ENCODE results near the gene M1AP. TPM values are rescaled to one million over a fixed set of nuclear protein-coding genes. Genes with fewer than 3 reads are reported as not detected.

M1AP gene
- total and polyA plus RNA-seq, 5 donors from 2014 or later: not detected

- peaks cover 0 to 5% (median 0%) of the 10 kb centered on the region in 4 donors for H3K4me1 Mint-ChIP-seq
- DNase-seq (no peak), ATAC-seq (ENCODE audit: low read depth in 2 of 2) (no peak)
- H3K27ac ChIP-seq (ENCODE audit: insufficient read depth, low read length, poor library complexity, severe bottlenecking): no peak overlapping the region
- no peaks in the 10 kb centered on the region for H3K4me1 ChIP-seq (ENCODE audit: control insufficient read depth, insufficient read depth, low read length, poor library complexity, severe bottlenecking)
- no peaks in the 10 kb centered on the region for H3K36me3 ChIP-seq (ENCODE audit: control insufficient read depth, insufficient read depth, low read length)
- no peak overlapping the region for H3K4me3 ChIP-seq (ENCODE audit: low read depth, low read length)
- H3K27ac Mint-ChIP-seq: no peak overlapping the region
- peaks cover 0 to 1% (median 0%) of the 10 kb centered on the region in 7 donors for H3K9me3 Mint-ChIP-seq
- H3K9me3 ChIP-seq (ENCODE audit: control insufficient read depth in 2 of 2, low read length in 2 of 2): no peaks in the 10 kb centered on the region
- peaks cover 68% of the 10 kb centered on the region for H3K27me3 Mint-ChIP-seq
- peaks cover 29% of the 10 kb centered on the region for H3K27me3 ChIP-seq (ENCODE audit: control insufficient read depth, insufficient read depth, low read length)
- H3K4me3 Mint-ChIP-seq: no peak overlapping the region
- H3K36me3 Mint-ChIP-seq: no peaks in the 10 kb centered on the region
Measured at GRCh38 chr2:74617122-74617521, 31.0 kb downstream of the M1AP start.

- Mint-ChIP-seq H3K36me3 (no peaks in the 10 kb centered on the region), H3K27ac (no peak overlapping the region), H3K9me3 (peaks cover 0 to 3% (median 0%) of the 10 kb centered on the region in 7 donors), H3K4me1 (peaks cover 0 to 5% (median 1%) of the 10 kb centered on the region in 4 donors), H3K27me3 (peaks cover 61% of the 10 kb centered on the region), H3K4me3 (no peak overlapping the region)
- Histone ChIP-seq H3K4me3 (ENCODE audit: low read depth, low read length) (no peak overlapping the region), H3K36me3 (ENCODE audit: control insufficient read depth, insufficient read depth, low read length) (no peaks in the 10 kb centered on the region), H3K27me3 (ENCODE audit: control insufficient read depth, insufficient read depth, low read length) (peaks cover 29% of the 10 kb centered on the region), H3K9me3 (ENCODE audit: control insufficient read depth in 2 of 2, low read length in 2 of 2) (no peaks in the 10 kb centered on the region), H3K4me1 (ENCODE audit: control insufficient read depth, insufficient read depth, low read length, poor library complexity, severe bottlenecking) (no peaks in the 10 kb centered on the region), H3K27ac (ENCODE audit: insufficient read depth, low read length, poor library complexity, severe bottlenecking) (no peak overlapping the region)
- DNase-seq (no peak), ATAC-seq (ENCODE audit: low read depth in 2 of 2) (no peak)
Measured at GRCh38 chr2:74606927-74607326, 41.2 kb downstream of the M1AP start.

DNA sequence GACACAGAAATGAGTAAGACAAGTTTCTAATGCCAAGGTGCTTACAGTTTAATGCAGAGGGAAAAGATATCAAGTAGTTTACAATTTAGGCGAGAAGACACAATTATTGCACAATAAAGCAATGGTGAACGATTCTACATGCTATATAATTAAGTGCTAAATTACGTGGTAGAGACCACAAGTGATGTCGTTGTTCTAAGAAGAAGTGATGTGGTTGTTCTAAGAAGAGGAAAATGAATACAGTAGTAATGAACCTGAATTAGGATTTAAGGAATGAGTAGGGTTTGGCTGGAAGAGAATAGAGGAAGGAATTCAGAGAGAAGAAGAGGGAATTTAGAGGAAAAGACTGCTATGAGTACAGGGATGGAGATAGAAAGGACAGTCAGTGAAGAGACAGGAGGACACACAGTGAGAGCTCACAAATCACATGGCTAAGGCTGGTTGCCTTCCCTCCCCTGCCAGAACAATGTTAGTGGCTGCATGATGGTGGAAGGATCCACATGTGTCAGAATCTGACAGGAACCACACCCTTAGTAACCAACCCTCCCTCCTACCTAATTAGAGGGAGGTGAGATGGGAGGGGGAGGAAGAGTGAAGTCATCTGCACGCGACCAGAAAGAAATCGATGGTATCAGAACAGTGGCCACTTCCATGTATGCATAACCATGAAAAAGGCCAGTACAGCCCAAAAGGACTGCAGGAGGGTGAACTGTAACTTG lies 44.7 kb downstream of the M1AP start:
- no peaks in the 10 kb centered on the region for H3K36me3 Mint-ChIP-seq
- H3K4me3 Mint-ChIP-seq: no peak overlapping the region
- no peak overlapping the region for H3K27ac ChIP-seq (ENCODE audit: insufficient read depth, low read length, poor library complexity, severe bottlenecking)
- H3K27me3 Mint-ChIP-seq: peaks cover 57% of the 10 kb centered on the region
- H3K27me3 ChIP-seq (ENCODE audit: control insufficient read depth, insufficient read depth, low read length): peaks cover 21% of the 10 kb centered on the region
- no peaks in the 10 kb centered on the region for H3K4me1 ChIP-seq (ENCODE audit: control insufficient read depth, insufficient read depth, low read length, poor library complexity, severe bottlenecking)
- H3K9me3 ChIP-seq (ENCODE audit: control insufficient read depth in 2 of 2, low read length in 2 of 2): no peaks in the 10 kb centered on the region
- DNase-seq: peak in 1 of 3 donors; percentile 33
- no peaks in the 10 kb centered on the region for H3K36me3 ChIP-seq (ENCODE audit: control insufficient read depth, insufficient read depth, low read length)
- H3K4me3 ChIP-seq (ENCODE audit: low read depth, low read length): no peak overlapping the region
- peaks cover 0 to 3% (median 0%) of the 10 kb centered on the region in 7 donors for H3K9me3 Mint-ChIP-seq
- H3K27ac Mint-ChIP-seq: peak overlapping the region in 1 of 3 donors; percentile 0
- ATAC-seq (ENCODE audit: low read depth in 2 of 2): peak in 1 of 2 donors; percentile 28
- H3K4me1 Mint-ChIP-seq: peaks cover 0 to 5% (median 1%) of the 10 kb centered on the region in 4 donors

GRCh38 chr2:74602586-74603281 lies 45.4 kb downstream of the M1AP start:
- H3K36me3 ChIP-seq (ENCODE audit: control insufficient read depth, insufficient read depth, low read length): no peaks in the 10 kb centered on the region
- Mint-ChIP-seq H3K27me3 (peaks cover 59% of the 10 kb centered on the region), H3K4me1 (peaks cover 0 to 5% (median 1%) of the 10 kb centered on the region in 4 donors), H3K4me3 (no peak overlapping the region), H3K27ac (no peak overlapping the region), H3K36me3 (no peaks in the 10 kb centered on the region), H3K9me3 (peaks cover 0 to 3% (median 0%) of the 10 kb centered on the region in 7 donors)
- ATAC-seq (ENCODE audit: low read depth in 2 of 2) (no peak), DNase-seq (no peak)
- no peak overlapping the region for H3K4me3 ChIP-seq (ENCODE audit: low read depth, low read length)
- no peaks in the 10 kb centered on the region for H3K9me3 ChIP-seq (ENCODE audit: control insufficient read depth in 2 of 2, low read length in 2 of 2)
- peaks cover 21% of the 10 kb centered on the region for H3K27me3 ChIP-seq (ENCODE audit: control insufficient read depth, insufficient read depth, low read length)
- no peak overlapping the region for H3K27ac ChIP-seq (ENCODE audit: insufficient read depth, low read length, poor library complexity, severe bottlenecking)
- H3K4me1 ChIP-seq (ENCODE audit: control insufficient read depth, insufficient read depth, low read length, poor library complexity, severe bottlenecking): no peaks in the 10 kb centered on the region

GRCh38 chr2:74599676-74600075 lies 48.5 kb downstream of the M1AP start:
- peaks cover 77% of the 10 kb centered on the region for H3K27me3 Mint-ChIP-seq

DNA sequence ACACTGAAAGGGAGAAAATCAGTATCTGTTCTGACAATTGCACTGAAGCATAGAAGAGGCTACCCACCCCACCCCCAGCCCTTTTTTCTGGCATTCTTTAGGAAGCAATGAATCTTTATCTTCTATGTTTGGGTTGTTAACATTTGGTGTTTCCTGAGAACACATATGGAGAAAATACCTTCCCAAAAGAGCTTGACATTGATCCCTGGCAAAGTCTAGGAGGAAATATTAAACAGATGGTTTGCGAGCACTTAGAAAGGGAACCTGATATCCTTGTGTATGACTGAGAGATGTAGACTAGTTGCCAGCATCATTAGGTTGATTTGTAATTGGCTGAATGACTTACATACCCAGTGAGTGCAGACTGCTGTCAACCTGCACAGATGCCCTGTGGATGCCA lies 50.7 kb downstream of the M1AP start:
- Histone ChIP-seq H3K27me3 (ENCODE audit: control insufficient read depth, insufficient read depth, low read length) (peaks cover 36% of the 10 kb centered on the region), H3K4me1 (ENCODE audit: control insufficient read depth, insufficient read depth, low read length, poor library complexity, severe bottlenecking) (no peaks in the 10 kb centered on the region), H3K36me3 (ENCODE audit: control insufficient read depth, insufficient read depth, low read length) (no peaks in the 10 kb centered on the region), H3K27ac (ENCODE audit: insufficient read depth, low read length, poor library complexity, severe bottlenecking) (no peak overlapping the region), H3K4me3 (ENCODE audit: low read depth, low read length) (no peak overlapping the region), H3K9me3 (ENCODE audit: control insufficient read depth in 2 of 2, low read length in 2 of 2) (no peaks in the 10 kb centered on the region)
- no peak for ATAC-seq (ENCODE audit: low read depth in 2 of 2)
- H3K9me3 Mint-ChIP-seq: peaks cover 0 to 3% (median 0%) of the 10 kb centered on the region in 7 donors
- no peak overlapping the region for H3K4me3 Mint-ChIP-seq
- peaks cover 75% of the 10 kb centered on the region for H3K27me3 Mint-ChIP-seq
- no peak for DNase-seq
- H3K36me3 Mint-ChIP-seq: no peaks in the 10 kb centered on the region
- H3K27ac Mint-ChIP-seq: no peak overlapping the region
- H3K4me1 Mint-ChIP-seq: no peaks in the 10 kb centered on the region

More at GRCh38 chr2:74599676-74600075, 48.5 kb downstream of the M1AP start:
- no peak overlapping the region for H3K4me3 Mint-ChIP-seq
- H3K9me3 Mint-ChIP-seq: peaks cover 0 to 3% (median 0%) of the 10 kb centered on the region in 7 donors
- H3K36me3 ChIP-seq (ENCODE audit: control insufficient read depth, insufficient read depth, low read length): no peaks in the 10 kb centered on the region
- ATAC-seq (ENCODE audit: low read depth in 2 of 2) (no peak), DNase-seq (no peak)
- peaks cover 30% of the 10 kb centered on the region for H3K27me3 ChIP-seq (ENCODE audit: control insufficient read depth, insufficient read depth, low read length)
- no peaks in the 10 kb centered on the region for H3K9me3 ChIP-seq (ENCODE audit: control insufficient read depth in 2 of 2, low read length in 2 of 2)
- no peak overlapping the region for H3K27ac ChIP-seq (ENCODE audit: insufficient read depth, low read length, poor library complexity, severe bottlenecking)
- H3K4me1 Mint-ChIP-seq: peaks cover 0 to 5% (median 1%) of the 10 kb centered on the region in 4 donors
- H3K36me3 Mint-ChIP-seq: no peaks in the 10 kb centered on the region
- H3K4me3 ChIP-seq (ENCODE audit: low read depth, low read length): no peak overlapping the region
- no peak overlapping the region for H3K27ac Mint-ChIP-seq
- H3K4me1 ChIP-seq (ENCODE audit: control insufficient read depth, insufficient read depth, low read length, poor library complexity, severe bottlenecking): no peaks in the 10 kb centered on the region

DNA sequence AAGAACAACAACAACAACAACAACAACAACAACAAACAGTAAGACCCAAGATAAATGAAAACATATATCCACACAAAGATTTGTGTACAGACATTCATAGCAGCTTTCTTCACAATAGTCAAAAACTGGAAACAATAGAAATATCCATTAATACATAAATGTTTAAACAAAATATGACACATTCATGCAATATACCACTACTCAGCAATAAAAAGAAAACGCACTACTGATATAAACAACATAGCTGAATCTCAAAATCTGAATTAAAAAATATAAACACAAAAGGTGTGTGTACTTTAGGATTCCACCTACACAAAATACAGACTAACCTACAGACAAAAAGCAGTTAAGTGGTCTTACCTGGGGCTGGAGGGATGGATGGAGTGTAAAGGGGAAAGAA lies 51.5 kb downstream of the M1AP start:
- H3K4me3 ChIP-seq (ENCODE audit: low read depth, low read length): no peak overlapping the region
- H3K27me3 ChIP-seq (ENCODE audit: control insufficient read depth, insufficient read depth, low read length): peaks cover 40% of the 10 kb centered on the region
- peaks cover 71% of the 10 kb centered on the region for H3K27me3 Mint-ChIP-seq
- H3K9me3 Mint-ChIP-seq: peaks cover 0 to 1% (median 0%) of the 10 kb centered on the region in 7 donors
- DNase-seq: no peak
- H3K27ac Mint-ChIP-seq: no peak overlapping the region
- H3K4me1 Mint-ChIP-seq: no peaks in the 10 kb centered on the region
- no peak overlapping the region for H3K4me3 Mint-ChIP-seq
- H3K36me3 Mint-ChIP-seq: no peaks in the 10 kb centered on the region
- no peaks in the 10 kb centered on the region for H3K9me3 ChIP-seq (ENCODE audit: control insufficient read depth in 2 of 2, low read length in 2 of 2)
- H3K36me3 ChIP-seq (ENCODE audit: control insufficient read depth, insufficient read depth, low read length): no peaks in the 10 kb centered on the region
- H3K4me1 ChIP-seq (ENCODE audit: control insufficient read depth, insufficient read depth, low read length, poor library complexity, severe bottlenecking): no peaks in the 10 kb centered on the region
- no peak overlapping the region for H3K27ac ChIP-seq (ENCODE audit: insufficient read depth, low read length, poor library complexity, severe bottlenecking)
- no peak for ATAC-seq (ENCODE audit: low read depth in 2 of 2)

All from CD4-positive, CD25-positive, alpha-beta regulatory T cell (primary cell).